ENCODE data around the gene CERS4. TPM values are rescaled to one million over a fixed set of nuclear protein-coding genes. Genes with fewer than 3 reads are reported as not detected.
"Not testable (repeated sequence)": the region's sequence is repeated elsewhere in the genome, so short reads cannot be mapped to it uniquely, and the experiment has no call there.

Gene CERS4
- total RNA-seq, 1 donor from 2014 or later = 41.5 TPM

DNA sequence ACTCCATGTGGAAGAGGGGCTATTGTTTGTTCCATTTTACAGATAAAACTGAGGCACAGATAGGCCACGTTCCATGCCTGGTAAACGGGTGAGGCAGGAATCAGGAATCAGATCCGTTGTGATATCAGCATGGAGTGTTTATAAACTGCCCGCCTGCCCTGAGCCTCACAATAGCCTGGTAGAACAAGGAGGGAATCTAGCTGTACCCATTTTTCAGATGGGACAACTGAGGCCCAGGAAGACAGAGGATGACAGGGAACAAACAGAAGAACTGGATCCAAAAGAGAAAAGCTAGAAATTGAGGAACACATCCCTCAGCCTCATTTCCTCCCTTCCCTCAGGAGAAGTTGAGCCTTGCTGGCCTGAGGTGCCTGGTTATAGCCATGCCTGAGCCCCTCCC lies 32.5 kb downstream of the CERS4 start:
- DNase-seq (ENCODE audit: low spot score) = no peak

DNA sequence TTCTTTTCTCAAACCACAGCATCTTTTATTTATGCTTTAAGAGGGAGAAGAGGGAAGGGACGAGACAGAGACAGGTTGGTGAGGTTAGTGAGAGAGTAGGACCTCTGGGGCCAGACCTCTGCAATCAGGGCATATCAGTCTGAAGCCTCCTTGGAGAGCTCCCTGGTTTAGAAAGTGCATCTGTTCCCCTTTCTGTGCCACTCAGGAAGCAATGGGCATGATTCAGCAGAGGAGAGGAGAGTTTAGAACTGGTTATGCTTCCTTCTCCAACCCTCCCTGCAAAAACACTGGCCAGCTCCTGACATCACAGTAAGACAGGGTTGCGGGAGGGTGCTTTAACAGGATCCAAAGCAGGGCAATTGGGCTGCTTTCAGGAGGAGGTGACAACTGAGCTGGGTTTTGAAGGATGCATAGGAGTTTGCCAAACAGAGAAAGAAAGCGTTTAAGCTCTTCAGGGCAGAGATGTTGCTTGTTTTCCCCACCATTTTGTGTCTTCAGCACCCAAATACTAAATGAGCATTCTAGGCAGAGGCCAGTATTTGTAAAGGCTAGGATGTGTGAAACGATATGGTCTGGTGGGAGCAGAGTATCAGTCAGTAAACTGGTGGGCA lies 33.1 kb downstream of the CERS4 start:
- DNase-seq (ENCODE audit: low spot score) = no peak

DNA sequence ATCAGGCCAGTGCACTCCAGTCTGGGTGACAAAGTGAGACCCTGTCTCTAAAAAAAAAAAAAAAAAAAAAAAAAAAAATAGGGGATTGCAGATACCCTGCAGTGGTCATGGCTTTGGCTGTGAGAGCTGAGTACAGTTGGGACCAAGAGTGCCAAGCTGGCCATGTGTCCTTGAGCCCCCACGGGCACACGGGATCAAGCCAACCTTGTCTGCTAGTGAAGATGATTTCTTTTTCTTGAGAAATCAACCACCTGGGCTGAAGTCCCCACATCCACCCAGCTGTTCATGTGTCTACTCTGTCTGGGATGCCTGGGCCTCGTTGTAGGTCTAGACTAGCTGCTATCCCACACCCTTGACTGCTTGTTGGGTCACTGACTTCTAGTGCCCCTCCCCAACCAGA lies 34.0 kb downstream of the CERS4 start:
- no peak for DNase-seq (ENCODE audit: low spot score)

DNA sequence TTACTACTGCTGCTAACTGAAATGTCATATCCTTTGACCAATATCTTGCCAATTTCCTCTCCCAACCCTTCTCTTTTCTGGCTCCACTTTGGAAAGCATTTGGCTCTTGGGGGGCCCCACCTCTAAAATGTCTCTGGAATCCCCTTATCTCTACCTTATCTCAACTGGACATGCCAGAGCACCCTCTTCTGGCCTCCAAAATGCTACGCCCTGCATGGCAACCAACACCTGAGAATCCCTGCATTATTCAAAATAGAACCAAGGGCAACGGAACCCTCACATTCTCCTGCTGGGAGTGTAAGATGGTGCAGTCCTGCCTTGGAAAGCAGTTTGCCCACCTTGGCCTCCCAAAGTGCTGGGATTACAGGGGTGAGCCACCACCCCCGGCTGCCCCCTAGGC lies 35.3 kb downstream of the CERS4 start:
- no peak for DNase-seq (ENCODE audit: low spot score)

DNA sequence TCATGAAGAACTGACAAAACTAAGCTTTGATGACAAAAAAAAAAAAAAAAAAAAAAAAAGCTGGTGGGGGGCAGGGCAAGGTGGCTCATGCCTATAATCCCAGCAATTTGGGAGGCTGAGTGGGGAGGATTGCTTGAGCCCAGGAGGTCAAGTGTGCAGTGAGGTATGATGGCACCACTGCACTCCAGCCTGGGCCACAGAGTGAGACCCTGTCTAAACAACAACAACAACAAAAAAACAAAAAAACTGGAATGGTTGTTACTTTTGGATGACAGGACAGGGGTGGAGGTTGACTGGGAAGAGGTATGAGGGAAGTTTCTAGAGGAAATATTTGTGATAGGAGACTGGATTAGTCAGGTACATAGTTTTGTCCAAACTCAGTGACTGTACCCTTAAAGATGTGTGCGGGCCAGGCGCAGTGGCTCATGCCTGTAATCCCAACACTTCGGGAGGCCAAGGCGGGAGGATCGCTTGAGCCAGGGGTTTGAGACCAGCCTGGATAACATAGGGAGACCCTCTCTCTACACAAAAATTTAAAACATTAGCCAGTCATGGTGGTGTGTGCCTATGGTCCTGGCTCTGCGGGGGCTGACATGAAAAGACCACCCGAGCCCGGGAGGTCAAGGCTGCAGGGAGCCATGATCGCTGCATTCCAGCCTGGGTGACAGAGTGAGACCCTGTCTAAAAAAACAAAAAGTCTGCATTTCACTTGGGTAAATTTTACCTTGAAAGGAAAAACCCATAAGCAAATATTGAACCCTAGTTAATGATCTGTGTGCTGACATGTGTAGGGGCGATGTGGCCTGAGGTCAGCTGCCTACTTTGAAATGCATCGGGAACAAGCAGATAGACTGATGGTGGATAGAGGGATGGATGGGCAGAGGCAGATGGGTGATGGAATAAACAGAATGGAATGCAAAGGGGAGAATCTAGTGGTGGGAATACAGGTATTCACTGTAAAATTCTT lies 37.0 kb downstream of the CERS4 start:
- no peak for DNase-seq (ENCODE audit: low spot score)

DNA sequence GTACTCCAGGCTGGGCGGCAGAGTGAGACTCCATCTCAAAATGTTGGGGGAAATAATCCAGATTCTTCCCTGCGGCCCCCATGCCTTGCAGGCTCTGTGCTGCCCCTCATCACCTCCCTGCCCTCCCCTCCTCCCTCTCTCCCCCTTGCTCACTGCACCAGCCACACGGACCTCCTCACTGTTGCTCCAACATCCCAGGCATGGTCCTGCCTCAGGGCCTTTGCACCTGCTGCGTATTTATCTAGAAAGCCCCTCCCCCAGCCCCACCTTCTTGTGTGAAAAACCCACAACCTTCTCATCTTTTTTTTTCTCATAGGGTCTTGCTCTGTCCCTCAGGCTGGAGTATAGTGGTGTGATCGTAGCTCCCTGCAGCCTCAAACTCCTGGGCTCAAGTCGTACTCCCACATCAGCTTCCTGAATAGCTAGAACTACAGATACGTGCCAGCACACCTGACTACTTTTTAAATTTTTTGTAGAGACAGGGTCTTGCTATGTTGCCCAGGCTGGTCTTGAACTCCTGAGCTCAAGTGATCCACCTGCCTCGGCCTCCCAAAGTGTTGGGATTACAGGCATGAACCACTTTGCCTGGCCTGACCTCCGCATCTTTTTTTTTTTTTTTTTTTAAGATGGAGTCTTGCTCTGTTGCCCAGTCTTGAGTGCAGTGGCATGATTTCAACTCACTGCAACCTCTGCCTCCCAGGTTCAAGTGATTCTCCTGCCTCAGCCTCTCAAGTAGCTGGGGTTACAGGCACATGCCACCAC lies 38.1 kb downstream of the CERS4 start:
- not testable (repeated sequence) for DNase-seq (ENCODE audit: low spot score)

DNA sequence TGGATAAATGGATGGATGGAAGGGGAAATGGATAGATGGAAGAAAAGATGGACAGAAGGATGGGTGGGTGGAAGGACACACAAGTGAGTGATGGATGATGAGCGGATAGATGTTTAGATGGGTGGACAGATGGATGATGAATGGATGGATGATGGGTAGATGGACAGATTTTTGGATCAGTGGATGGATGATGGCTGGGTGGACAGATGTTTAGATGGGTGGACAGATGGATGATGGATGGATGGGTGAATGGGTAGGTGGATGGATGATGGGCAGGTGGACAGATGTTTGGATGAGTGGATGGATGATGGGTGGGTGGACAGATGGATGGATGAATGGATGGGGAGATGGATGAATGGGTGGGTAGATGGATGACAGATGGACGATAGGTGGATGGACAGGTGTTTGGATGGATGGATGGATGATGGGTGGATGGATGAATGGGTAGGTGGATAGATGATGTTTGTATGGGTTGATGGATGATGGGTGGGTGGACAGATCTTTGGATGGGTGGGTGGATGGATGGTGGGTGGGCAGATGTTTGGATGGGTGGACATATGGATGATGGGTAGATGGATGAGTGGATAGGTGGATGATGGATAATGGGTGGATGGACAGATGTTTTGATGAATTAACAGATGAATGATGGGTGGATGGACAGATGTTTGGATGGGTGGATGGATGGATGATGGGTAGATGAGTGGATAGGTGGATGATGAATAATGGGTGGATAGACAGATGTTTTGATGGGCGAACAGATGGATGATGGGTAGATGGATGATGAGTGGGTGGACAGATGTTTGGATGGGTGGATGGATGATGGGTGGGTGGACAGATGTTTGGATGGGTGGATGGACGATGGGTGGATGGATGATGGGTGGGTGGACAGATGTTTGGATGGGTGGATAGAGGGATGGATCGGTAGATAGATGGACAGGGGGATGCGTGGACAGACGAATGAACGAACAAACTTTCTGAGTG lies 39.5 kb downstream of the CERS4 start:
- DNase-seq (ENCODE audit: low spot score) = no peak

DNA sequence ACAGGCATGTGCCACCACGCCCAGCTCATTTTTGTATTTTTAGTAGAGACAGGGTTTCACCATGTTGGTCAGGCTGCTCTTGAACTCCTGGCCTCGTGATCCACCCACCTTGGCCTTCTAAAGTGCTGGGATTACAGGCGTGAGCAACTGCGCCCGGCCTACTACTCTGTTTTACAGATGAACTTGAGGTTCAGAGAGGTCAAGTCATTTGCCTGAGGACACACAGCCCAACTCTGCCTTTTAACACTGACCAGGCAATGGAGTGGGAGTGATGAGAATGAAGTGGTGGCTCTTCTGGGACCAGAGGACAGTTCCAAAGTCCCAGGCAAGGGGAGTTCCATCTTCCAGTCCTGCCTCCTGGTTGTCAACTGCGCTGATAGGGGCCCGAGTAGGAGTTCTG lies 41.4 kb downstream of the CERS4 start:
- no peak for DNase-seq (ENCODE audit: low spot score)

DNA sequence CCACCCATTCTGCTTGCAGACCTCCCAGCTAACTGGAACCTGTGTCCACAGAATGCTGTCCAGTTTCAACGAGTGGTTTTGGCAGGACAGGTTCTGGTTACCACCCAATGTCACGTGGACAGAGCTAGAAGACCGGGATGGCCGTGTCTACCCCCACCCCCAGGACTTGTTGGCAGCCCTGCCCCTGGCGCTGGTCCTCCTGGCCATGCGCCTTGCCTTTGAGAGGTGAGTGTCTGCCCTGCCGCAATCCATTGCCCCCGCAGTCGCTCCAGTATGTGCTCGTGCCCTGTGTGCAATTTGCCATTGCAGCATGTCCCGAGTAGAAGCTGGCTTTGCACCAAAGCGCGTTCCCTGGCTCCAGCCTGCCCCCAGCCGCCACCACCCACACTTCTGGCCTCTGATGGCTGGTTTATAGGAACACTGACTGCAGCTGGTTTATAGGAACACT lies 41.9 kb downstream of the CERS4 start:
- peak; percentile 90 for DNase-seq (ENCODE audit: low spot score)

DNA sequence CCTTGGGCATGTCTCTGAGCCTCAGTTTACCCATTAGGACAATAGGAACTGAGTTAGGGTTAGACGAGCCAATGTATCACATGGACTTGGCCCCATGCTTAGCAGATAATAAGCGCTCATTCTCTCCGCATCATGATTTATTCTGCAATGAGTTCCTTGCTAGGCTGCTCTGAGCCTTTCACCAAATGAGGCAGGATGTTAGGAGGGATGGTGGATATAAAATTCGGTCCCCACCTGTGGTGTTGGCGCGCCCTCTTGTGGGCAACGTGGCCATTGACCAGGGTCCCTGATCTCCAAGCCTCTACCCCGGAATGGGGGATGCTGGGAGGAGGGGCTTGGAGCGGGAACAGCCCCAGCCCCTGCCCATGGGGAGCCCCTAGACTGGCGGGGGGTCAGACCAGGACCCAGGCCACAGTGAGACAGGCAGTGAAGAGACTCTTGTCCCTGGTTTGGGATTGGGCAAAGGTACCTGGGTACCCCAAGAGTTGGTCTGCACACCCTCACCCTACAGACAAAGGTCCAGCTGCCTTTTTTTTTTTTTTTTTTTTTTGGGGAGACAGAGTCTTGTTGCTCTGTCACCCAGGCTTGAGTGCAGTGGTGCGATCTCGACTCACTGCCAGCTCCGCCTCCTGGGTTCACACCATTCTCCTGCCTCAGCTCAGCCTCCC lies 43.9 kb downstream of the CERS4 start:
- DNase-seq (ENCODE audit: low spot score) = peak; percentile 92

DNA sequence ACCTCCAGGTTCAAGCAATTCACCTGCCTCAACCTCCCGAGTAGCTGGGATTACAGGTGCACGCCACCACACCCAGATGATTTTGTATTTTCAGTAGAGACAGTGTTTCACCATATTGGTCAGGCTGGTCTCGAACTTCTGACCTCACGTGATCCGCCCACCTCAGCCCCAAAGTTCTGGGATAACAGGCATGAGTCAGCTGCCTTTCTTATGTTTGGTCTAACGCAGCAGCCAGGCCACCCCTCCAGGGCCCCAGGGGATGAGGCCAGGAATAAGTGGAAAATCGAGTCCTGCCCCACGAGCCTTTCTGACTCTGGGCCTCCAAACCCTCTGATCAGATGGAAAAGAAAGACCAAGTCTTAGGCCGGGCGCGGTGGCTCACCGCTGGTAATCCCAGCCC lies 44.5 kb downstream of the CERS4 start:
- no peak for DNase-seq (ENCODE audit: low spot score)

DNA sequence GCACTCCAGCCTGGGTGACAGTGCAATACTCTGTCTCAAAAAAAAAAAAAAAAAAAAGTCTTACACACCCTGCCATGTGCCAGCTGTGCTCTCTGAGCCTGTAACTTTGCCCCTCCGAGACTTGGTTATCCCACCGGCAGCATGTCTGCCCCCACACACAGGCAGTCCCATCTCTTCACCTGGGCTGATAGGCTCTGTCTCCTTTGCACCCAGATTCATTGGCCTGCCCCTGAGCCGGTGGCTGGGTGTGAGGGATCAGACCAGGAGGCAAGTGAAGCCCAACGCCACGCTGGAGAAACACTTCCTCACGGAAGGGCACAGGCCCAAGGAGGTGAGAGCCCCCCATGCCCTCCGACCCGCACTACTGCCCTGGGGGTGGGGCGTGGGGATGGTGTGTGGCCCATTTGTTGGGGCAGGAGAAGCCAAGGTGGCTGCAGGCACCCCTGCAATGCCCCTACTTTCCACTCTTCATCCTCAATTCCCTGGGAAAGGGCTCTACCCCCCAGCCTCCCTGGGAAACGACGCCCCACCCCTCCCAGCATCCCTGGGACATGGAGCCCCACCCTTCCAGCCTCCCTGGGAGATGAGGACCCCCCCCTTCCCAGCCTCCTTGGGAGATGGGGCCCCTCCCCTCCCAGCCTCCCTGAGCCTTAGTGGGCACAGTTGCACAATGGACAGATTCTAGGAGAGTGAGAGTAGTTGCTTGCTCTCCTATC lies 45.3 kb downstream of the CERS4 start:
- no peak for DNase-seq (ENCODE audit: low spot score)

DNA sequence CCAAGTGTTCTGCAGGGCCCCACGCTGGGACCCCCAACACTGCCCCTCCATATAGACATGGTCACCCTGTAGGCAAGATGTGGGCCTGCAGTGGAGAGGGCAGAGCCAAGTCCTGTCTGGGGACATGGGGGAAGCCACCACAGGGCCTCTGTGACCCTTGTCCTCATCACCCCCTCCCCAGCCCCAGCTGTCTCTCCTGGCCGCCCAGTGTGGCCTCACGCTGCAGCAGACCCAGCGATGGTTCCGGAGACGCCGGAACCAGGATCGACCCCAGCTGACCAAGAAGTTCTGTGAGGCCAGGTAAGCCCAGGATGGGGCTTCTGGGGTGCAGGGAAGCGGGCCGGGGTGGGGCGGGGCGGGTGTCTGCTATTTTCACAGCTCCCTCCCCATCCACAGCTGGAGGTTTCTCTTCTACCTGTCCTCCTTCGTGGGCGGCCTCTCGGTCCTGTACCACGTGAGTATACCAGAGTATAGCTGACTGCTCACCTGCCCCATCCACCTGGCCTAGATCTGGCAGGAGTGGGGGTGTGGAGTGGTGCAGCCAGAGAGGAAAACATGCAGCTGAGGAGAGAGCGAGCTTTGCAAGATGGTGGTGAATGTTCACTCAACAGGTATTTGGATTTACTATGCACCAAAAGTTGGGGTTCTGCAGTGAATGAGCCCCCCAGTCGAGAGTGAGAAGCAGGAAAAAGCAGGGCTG lies 46.4 kb downstream of the CERS4 start:
- DNase-seq (ENCODE audit: low spot score) = no peak

DNA sequence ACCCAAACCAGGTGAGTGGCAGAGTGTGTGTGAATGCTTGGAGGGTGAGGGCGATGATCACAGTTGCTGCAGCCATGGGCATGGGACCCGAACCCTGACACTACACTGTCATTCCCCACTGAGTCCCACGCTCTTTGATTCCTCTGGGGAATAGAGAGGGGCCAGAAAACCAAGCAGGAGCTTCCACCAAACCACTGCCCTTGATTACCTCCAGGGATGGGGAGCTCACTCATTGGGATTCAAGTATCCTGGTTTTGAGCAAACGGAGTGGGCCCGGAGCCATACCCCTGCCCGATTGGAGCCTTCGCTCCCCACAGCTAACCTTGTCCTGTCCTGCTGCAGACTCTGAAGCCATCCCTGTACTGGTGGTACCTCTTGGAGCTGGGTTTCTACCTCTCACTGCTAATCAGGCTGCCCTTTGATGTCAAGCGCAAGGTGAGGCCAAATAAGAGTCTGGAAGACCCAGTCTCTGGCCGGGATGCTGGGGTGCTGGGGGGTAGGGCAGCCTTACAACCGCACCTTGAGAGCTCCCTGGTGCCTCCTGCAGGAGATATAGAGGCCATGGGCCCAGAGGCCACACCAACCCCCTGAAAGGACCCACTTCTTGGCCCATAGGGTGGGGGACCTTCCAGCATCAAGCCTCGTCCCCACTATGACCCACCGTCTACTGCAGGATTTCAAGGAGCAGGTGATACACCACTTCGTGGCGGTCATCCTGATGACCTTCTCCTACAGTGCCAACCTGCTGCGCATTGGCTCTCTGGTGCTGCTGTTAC lies 47.3 kb downstream of the CERS4 start:
- DNase-seq (ENCODE audit: low spot score) = no peak

DNA sequence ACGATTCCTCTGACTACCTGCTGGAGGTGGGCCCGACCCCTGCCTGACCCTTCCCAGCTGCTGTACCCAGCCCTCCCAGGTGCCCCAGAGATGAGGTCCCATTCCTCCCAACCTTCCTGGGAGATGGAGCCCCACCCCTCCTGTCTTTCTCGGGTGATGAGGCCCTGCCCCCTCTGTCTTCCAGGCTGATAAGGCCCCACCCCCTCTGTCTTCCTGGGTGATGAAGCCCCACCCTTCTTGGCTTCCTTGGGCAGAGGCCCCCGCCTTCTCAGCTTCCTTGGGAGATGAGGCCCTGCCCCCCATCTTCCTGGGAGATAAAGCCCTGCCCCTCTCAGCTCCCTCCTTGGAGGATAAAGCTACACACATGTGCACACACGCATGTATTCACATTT lies 47.9 kb downstream of the CERS4 start:
- DNase-seq (ENCODE audit: low spot score) = no peak

DNA sequence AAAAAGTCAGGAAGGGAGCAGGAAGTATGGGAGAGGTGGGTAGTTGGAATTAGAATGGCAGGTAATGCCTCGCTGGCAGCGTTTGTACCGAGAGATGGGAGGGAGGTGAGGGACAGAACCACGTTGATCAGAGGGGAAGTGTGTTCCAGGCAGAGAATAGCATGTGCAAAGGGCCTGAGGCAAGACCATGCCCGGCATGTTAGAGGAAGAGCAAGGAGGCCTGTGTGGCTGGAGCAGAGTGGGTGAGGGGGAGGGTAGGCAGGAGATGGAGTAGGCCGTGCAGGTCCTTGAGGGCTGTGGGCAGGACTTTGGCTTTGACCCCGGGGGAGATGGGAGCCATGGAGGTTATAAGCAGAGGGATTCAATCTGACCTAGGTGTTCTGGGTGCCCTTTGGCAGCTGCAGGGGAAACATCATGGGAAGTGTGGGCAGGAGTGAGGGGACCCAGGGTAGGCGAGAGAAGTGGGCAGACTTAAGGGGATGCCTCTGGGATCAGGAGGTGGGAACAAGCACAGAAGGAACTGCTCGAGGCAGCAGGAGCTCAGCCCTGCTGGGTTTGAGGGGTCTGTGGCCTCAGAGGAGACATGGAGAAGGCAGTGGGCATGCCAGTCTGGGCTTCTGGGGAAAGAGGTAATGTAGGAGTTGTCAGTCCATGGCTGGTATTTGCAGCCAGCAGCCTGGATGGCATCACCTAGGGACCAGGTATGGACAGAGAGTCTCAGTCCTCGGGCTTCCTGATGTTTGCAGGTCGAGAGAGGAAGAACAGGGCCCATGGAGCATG lies 50.2 kb downstream of the CERS4 start:
- no peak for DNase-seq (ENCODE audit: low spot score)

DNA sequence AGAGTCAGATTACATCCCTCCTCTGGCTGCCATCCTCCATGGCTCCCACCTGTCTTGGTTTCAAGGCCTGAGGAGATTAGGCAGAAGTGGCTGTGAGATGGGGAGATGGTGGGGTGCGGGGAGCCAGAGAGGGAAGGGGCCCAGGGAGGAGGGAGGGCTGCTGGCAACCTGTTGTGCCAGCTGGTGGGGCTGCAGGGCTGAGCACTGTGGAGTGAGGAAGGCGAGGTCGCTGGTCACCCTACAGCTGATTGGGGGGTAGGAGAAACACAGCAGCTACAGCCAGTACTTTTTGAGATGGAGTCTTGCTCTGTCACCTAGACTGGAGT lies 50.7 kb downstream of the CERS4 start:
- no peak for DNase-seq (ENCODE audit: low spot score)
